Upper lobe of right lung (tissue), 1 donor: ENCODE results near the gene AGR2. TPM values are rescaled to one million over a fixed set of nuclear protein-coding genes. Genes with fewer than 3 reads are reported as not detected.

Source experiments
- ATAC-seq: fragments of 200-7000 bp; cut with Tn5 transposase; one replicate; pipeline ENCODE4 v1.9.1; 2020; ENCODE audit warnings: mild to moderate bottlenecking, moderate library complexity
- DNase-seq: peaks from one replicate; pipeline ENCODE4 v3.0.0-alpha.2; 2020
- H3K27ac ChIP-seq: fragments of 200-600 bp; one replicate; pipeline ENCODE4 v1.8.0; 2022
- H3K27me3 ChIP-seq: fragments of 200-600 bp; one replicate; pipeline ENCODE4 v1.8.0; 2022; ENCODE audit warnings: mild to moderate bottlenecking
- H3K36me3 ChIP-seq: fragments of 200-600 bp; one replicate; pipeline ENCODE4 v1.8.0; 2022
- H3K4me1 ChIP-seq: fragments of 200-600 bp; one replicate; pipeline ENCODE4 v1.8.0; 2022
- H3K4me3 ChIP-seq: fragments of 200-600 bp; one replicate; pipeline ENCODE4 v1.8.0; 2022; ENCODE audit warnings: mild to moderate bottlenecking
- H3K9me3 ChIP-seq: fragments of 200-600 bp; one replicate; pipeline ENCODE4 v1.8.0; 2022
- intact Hi-C: fragments of 100-400 bp; cut with DNase I; formaldehyde crosslinking; loops from one replicate; pipeline ENCODE4 v1.11.0; 2022
- total RNA-seq: library from RNA; stranded (reverse); fragmentation: NEBNext Ultra II Directional; extraction: Animal tissue kit (Norgen Biotek cat#: 25700); gene quantifications from one replicate; pipeline ENCODE4 v1.2.1, GENCODE V29; 2021
- TF ChIP-seq, protein P1 (sequence below): fragments of 200-600 bp; IDR thresholded peaks from one replicate; pipeline ENCODE4 v1.8.0; 2022; ENCODE audit warnings: antibody characterized with exemption
- donor health status: DM: no; HTN: yes; CAD: no; lungs with severe emphysema.

Gene AGR2
- total RNA-seq, 1 donor from 2014 or later = 66.3 TPM

- H3K9me3 ChIP-seq = no peaks in the 10 kb centered on the region
- TF ChIP-seq, protein P1, sequence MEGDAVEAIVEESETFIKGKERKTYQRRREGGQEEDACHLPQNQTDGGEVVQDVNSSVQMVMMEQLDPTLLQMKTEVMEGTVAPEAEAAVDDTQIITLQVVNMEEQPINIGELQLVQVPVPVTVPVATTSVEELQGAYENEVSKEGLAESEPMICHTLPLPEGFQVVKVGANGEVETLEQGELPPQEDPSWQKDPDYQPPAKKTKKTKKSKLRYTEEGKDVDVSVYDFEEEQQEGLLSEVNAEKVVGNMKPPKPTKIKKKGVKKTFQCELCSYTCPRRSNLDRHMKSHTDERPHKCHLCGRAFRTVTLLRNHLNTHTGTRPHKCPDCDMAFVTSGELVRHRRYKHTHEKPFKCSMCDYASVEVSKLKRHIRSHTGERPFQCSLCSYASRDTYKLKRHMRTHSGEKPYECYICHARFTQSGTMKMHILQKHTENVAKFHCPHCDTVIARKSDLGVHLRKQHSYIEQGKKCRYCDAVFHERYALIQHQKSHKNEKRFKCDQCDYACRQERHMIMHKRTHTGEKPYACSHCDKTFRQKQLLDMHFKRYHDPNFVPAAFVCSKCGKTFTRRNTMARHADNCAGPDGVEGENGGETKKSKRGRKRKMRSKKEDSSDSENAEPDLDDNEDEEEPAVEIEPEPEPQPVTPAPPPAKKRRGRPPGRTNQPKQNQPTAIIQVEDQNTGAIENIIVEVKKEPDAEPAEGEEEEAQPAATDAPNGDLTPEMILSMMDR = no peak
- no peaks in the 10 kb centered on the region for H3K4me1 ChIP-seq
- H3K36me3 ChIP-seq = no peaks in the 10 kb centered on the region
- DNase-seq (peak; percentile 73), ATAC-seq (peak; percentile 97)
- H3K4me3 ChIP-seq = no peak overlapping the region
- no peaks in the 10 kb centered on the region for H3K27me3 ChIP-seq
- H3K27ac ChIP-seq = peak overlapping the region; percentile 63
- intact Hi-C loops = no loop called here
Measured at GRCh38 chr7:16847381-16847860, 42.6 kb upstream of the AGR2 start.

GRCh38 chr7:16846601-16847165, 41.9 kb upstream of the AGR2 start:
- Histone ChIP-seq H3K4me3 (no peak overlapping the region), H3K27me3 (no peaks in the 10 kb centered on the region), H3K27ac (peak overlapping the region; percentile 63), H3K9me3 (no peaks in the 10 kb centered on the region), H3K36me3 (no peaks in the 10 kb centered on the region), H3K4me1 (no peaks in the 10 kb centered on the region)
- intact Hi-C loops = no loop called here
- ATAC-seq (no peak), DNase-seq (no peak)
- TF ChIP-seq, protein P1 = no peak

- ATAC-seq (no peak), DNase-seq (no peak)
- Histone ChIP-seq H3K9me3 (no peaks in the 10 kb centered on the region), H3K4me1 (no peaks in the 10 kb centered on the region), H3K36me3 (no peaks in the 10 kb centered on the region), H3K27ac (no peak overlapping the region), H3K27me3 (no peaks in the 10 kb centered on the region), H3K4me3 (no peak overlapping the region)
- TF ChIP-seq, protein P1 = no peak
- intact Hi-C loops = no loop called here
Measured at GRCh38 chr7:16845746-16846145, 40.9 kb upstream of the AGR2 start.

DNA sequence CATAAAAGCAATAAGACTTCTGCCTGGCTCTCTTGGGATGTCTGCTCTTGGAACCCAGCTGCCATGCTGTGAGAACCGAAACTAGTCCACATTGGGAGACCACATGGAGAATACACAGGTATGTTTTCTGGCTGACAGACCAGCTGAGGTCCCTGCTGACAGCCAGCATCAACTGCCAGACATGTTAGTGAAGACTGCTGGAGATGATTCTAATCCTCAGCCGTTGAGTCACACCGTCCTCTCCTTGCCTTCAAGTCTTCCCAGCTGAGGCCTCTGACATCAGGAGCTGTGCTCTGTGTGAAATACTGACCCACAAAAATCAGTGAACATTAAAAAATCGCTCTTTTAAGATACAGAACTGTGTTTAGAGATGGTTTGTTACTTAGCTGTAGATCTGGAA, 36.9 kb upstream of the AGR2 start:
- Histone ChIP-seq H3K27me3 (no peaks in the 10 kb centered on the region), H3K9me3 (no peaks in the 10 kb centered on the region), H3K36me3 (no peaks in the 10 kb centered on the region), H3K27ac (no peak overlapping the region), H3K4me3 (no peak overlapping the region), H3K4me1 (no peaks in the 10 kb centered on the region)
- TF ChIP-seq, protein P1 = no peak
- ATAC-seq (no peak), DNase-seq (no peak)
- intact Hi-C loops = no loop called here

GRCh38 chr7:16840094-16840493, 35.3 kb upstream of the AGR2 start:
- intact Hi-C loops = no loop called here
- Histone ChIP-seq H3K27ac (no peak overlapping the region), H3K36me3 (no peaks in the 10 kb centered on the region), H3K27me3 (no peaks in the 10 kb centered on the region), H3K9me3 (no peaks in the 10 kb centered on the region), H3K4me1 (no peaks in the 10 kb centered on the region), H3K4me3 (no peak overlapping the region)
- ATAC-seq (no peak), DNase-seq (no peak)
- TF ChIP-seq, protein P1 = no peak

- Histone ChIP-seq H3K36me3 (no peaks in the 10 kb centered on the region), H3K27me3 (no peaks in the 10 kb centered on the region), H3K4me1 (no peaks in the 10 kb centered on the region), H3K27ac (no peak overlapping the region), H3K9me3 (no peaks in the 10 kb centered on the region), H3K4me3 (no peak overlapping the region)
- intact Hi-C loops = no loop called here
- TF ChIP-seq, protein P1 = no peak
- no peak for DNase-seq
- no peak for ATAC-seq
Measured at GRCh38 chr7:16839646-16840045, 34.8 kb upstream of the AGR2 start.
